GM19043 (cell line): ENCODE measurements around the gene CUEDC1.

Source experiments
- ATAC-seq: cut with Tn5 transposase; IDR thresholded peaks from one replicate; pipeline ENCODE4 v1.9.1; 2021; ENCODE audit warnings: low read depth; ENCODE audit not compliant: unreplicated experiment

Gene CUEDC1

GRCh38 chr17:57918017-57918895 lies 37.0 kb downstream of the CUEDC1 start:
- ATAC-seq = no peak

GRCh38 chr17:57916925-57917858 lies 38.0 kb downstream of the CUEDC1 start:
- ATAC-seq = no peak

- no peak for ATAC-seq
Observed at GRCh38 chr17:57915985-57916757, 39.0 kb downstream of the CUEDC1 start.

GRCh38 chr17:57915544-57915943 lies 39.7 kb downstream of the CUEDC1 start:
- ATAC-seq = no peak

GRCh38 chr17:57914273-57915142 lies 40.7 kb downstream of the CUEDC1 start:
- ATAC-seq = no peak

- no peak for ATAC-seq
Observed at GRCh38 chr17:57913575-57914272, 41.5 kb downstream of the CUEDC1 start.

GRCh38 chr17:57911834-57912673 lies 43.2 kb downstream of the CUEDC1 start:
- no peak for ATAC-seq

GRCh38 chr17:57910462-57911420 lies 44.5 kb downstream of the CUEDC1 start:
- ATAC-seq = no peak

- ATAC-seq = no peak
Observed at GRCh38 chr17:57909551-57909950, 45.7 kb downstream of the CUEDC1 start.

GRCh38 chr17:57908278-57908677 lies 46.9 kb downstream of the CUEDC1 start:
- no peak for ATAC-seq

GRCh38 chr17:57906910-57907309 lies 48.3 kb downstream of the CUEDC1 start:
- ATAC-seq = no peak

GRCh38 chr17:57905875-57906455 lies 49.2 kb downstream of the CUEDC1 start:
- ATAC-seq = no peak

- no peak for ATAC-seq
Observed at GRCh38 chr17:57903961-57904360, 51.3 kb downstream of the CUEDC1 start.

- peak; percentile 69 for ATAC-seq
Observed at GRCh38 chr17:57902800-57903759, 52.1 kb downstream of the CUEDC1 start.

- ATAC-seq = peak; percentile 61
Observed at GRCh38 chr17:57902117-57902799, 53.0 kb downstream of the CUEDC1 start.
